Fibroblast of upper back skin (primary cell): ENCODE results near the gene TC2N.
"Not testable (repeated sequence)": the region's sequence is repeated elsewhere in the genome, so short reads cannot be mapped to it uniquely, and the experiment has no call there.

Source experiments
- DNase-seq: peaks from one replicate; pipeline ENCODE4 v3.0.0-alpha.2; 2013

Gene TC2N

GRCh38 chr14:91867316-91867988 lies at the start of gene TC2N:
Gene TC2N (minus strand): TSS chr14:91867536. CDS start chr14:91813769, 53,767 bp downstream.
- no peak for DNase-seq

GRCh38 chr14:91912035-91912434 lies 44.7 kb upstream of the TC2N start:
- DNase-seq: no peak

DNA sequence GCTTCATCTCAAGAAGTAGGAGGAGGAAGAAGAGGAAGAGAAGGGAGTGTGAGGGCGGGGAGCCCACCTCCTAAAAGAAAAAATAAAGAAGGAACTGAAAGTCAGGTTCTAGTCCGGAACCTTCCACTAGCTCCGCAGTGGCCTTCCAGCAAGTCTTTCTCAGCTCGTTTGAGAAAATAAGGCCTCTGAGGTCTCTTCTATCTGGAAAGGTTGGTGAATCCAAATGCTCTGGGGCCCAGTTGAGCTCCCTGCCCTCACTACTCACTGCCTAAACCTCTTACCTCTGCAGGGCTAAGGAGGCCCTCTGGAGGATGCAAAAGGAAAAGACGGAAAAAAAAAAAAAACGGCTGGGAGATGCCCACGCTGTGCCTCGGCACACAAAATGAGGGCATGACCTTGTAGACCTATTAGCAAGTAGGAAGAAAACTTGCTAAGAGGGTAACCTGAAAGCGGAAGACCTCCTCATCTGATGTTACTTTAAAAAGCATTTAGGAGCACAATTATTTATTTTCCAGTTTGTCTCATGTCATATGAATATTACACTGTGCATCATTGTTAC lies 44.2 kb upstream of the TC2N start:
- peak; percentile 25 for DNase-seq

DNA sequence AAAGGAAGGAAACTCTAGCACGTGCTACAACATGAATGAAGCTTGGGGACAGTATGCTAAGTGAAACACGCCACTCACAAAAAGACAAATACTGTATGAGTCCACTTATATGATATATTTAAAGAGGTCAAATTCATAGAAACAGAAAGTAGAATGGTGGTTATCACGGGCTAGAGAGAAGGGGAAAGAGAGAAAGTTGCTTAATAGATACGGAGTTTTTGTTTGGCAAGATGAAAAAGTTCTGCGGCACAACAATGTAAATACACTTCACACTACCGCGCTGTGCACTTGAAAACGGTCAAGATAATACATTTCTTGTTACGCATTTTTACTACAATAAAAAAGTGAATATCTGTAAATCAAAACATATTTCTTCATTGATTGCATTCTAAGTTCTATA lies 42.9 kb upstream of the TC2N start:
- DNase-seq: no peak

DNA sequence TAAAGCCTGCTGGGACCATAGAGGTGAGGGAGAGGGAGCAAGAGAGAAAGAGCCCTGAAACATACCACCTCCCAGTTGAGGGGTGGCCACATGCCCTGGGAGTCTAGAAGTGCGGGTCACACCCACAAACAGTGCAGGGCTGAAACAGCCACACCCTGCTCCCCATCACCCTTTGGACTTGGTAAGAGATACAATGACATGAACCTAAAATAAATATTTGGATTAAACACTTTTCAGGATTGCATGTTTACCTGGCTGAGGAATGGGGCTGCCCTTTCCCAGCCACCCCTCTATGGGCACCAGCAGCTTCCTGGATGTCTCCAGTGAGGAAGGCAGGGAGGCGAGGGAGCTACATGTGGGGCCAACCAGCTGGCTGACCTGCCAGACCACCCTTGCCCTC lies 39.0 kb upstream of the TC2N start:
- no peak for DNase-seq

- DNase-seq: no peak
Measured at GRCh38 chr14:91904956-91905645, 37.8 kb upstream of the TC2N start.

DNA sequence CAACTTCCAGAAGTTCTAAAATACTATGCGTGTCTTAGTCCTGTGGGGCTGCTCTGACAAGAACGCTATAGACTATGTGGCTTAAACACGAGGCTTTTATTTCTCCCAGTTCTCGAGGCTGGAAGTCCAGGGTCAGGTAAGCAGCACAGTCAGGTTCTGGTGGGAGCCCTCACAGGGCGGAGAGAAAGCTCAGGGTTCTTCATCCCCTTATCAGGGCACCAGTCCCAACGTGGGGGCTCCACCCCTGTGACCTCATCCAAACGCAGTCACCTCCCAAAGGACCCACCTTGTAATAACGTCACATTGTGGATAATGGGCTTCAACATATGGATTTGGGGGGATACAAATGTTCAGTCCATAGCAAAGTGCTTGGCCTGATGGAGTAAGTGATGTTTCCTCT lies 37.1 kb upstream of the TC2N start:
- DNase-seq: no peak

DNA sequence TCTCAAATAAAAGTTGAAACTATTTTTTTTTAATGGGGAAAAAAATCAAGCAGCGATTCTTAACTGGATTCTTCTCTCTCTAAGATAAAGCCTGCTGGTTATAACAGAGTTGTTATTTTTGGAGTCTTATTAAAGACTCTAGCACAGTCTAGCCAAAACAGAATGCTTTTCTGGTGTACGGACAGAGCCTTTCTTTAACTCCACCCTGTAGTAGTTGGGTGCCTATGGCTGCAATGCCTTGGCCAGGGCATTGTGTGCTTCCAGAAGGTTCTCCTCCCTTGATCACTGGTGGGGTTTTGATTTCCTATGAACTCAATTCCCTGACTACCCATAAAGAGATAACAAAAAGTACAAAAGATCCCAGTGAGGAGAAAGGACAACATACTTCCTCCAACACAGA lies 35.7 kb upstream of the TC2N start:
- no peak for DNase-seq

GRCh38 chr14:91902336-91902735 lies 35.0 kb upstream of the TC2N start:
- DNase-seq: no peak

DNA sequence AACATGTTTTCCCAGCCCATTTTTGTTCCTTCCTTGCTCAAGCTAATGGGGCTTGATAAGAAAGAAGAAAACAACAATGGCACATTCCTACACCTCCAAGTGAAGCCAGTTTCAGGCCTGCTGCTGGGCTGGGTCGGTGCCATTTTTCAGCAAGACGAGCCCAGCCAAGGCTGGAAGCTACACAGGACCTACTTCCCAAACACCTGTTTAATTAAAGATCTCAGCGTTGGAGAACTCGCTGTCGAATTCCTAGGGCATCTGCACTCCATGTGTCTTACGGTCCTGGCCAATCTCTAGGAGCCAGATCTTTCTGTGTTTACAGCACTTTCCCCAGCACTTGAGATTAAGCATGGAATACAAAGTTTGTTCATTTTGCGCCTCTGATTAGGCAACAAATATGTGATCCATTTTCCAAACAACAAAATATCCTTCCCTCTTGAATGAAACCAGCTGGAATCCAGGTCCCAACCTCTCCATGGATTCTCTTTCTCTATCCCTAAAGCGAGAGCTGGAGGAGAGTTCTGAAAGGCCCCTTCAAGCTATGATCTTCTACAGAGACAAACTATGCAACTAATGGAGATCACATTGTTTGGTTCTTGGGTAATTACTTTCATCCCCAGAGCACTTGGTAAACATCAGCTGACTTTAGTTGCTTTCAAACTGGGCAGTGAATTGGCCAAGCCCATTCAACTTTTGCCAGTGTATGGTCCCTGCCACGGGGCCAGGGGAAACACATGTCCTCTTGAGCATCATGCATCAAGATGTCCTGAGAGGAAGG lies 34.3 kb upstream of the TC2N start:
- DNase-seq: no peak

DNA sequence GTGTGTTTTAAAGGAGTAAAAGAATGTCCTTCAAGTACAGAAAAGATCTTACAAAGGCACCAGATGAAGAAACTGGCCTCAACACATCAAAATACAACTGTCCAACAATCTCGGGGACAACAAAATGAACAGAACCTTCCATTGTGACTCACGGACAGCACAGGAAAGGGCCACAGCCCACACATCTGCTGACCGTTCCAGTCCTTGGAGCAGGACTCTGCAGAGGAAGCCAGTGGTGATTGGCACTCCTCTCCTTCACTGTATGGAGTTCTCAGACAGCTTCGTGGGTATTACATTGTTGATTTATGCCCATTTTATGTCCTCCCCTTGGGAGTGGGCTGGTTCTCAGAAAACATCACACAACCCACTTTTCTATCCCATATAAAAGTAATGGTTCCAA lies 32.5 kb upstream of the TC2N start:
- no peak for DNase-seq

- DNase-seq: no peak
Measured at GRCh38 chr14:91899213-91899612, 31.9 kb upstream of the TC2N start.

GRCh38 chr14:91898372-91898771 lies 31.0 kb upstream of the TC2N start:
- no peak for DNase-seq

DNA sequence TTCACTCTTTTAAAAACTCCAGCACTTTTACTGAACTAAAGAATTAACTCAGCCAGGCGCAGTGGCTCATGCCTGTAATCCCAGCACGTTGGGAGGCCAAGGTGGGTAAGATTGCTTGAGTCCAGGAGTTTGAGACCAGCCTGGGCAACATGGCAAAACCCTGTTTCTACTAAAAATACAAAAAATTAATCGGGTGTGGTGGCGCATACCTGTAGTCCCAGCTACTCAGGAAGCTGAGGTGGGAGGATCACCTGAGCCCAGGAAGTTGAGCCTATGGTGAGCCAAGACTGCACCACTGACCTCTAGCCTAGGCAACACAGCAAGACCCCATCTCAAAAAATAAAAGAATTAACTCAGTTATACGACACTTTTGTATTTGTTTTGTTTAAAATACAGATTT lies 30.4 kb upstream of the TC2N start:
- DNase-seq: not testable (repeated sequence)

DNA sequence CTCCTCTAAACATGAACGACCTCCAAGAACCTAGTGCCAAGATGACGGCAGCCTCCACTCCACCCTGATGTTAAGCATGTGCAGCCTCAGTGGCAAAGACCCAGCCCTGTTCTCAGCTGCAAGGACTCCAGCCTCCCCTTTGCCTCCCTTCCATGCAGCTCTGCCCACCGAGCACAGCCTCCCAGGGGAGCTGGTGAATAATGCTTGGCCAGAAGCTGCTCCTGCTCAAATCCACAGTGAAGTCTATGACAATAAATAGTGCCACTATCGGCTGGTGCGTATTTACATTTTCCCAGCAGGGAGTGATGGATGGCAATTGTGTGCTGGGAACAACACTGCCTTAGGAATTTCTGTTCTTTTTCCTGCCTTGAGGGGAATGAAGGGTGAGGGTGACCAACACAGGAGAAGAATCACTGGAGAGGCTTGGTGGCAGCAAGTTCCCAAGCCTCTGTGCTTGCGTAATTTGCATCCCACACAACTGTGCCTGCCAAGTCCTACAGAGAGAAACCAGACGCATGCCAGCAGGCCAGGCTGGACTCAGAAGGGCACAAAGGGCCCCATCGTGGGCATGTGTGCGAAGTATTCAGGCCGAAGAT lies 29.9 kb upstream of the TC2N start:
- no peak for DNase-seq

GRCh38 chr14:91896419-91896818 lies 29.1 kb upstream of the TC2N start:
- DNase-seq: no peak

- no peak for DNase-seq
Measured at GRCh38 chr14:91893669-91894068, 26.3 kb upstream of the TC2N start.

GRCh38 chr14:91893007-91893406 lies 25.7 kb upstream of the TC2N start:
- DNase-seq: no peak

GRCh38 chr14:91891721-91892220 lies 24.4 kb upstream of the TC2N start:
- DNase-seq: peak; percentile 47

- DNase-seq: no peak
Measured at GRCh38 chr14:91891101-91891500, 23.8 kb upstream of the TC2N start.

DNA sequence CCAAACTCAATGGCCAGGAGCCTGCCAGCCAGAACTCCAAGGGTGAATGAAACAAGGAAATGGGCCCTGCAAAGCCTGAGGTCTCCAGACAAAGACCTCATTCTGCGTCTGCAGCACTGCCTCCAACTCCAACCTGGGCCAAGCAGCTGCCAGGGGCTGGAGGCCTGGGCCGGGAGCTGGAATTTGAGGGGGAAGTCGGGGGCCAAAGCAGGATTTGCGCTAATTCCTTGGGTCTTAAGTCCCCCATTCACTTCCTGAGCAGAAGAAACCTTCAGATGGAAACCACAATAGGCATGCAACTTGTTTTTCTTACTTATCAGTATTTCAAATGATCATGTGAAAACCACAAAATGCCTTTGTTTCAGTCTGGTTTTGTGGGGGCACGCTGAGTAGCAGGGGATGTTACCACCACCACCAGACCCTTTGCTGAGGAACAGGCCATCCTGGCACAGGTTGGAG lies 23.0 kb upstream of the TC2N start:
- no peak for DNase-seq

GRCh38 chr14:91889477-91890211 lies 22.3 kb upstream of the TC2N start:
- no peak for DNase-seq
